NT2/D1 (cell line): ENCODE data around the gene KRTAP4-6.

Experiments used
- SUZ12 ChIP-seq: IDR thresholded peaks from 2 replicates; pipeline ENCODE4 v1.6.1; 2011; ENCODE audit not compliant: insufficient read length, insufficient read depth; ENCODE audit errors: extremely low read depth
- YY1 ChIP-seq: IDR thresholded peaks from 2 replicates; pipeline ENCODE4 v1.6.1; 2011; ENCODE audit not compliant: insufficient read length, insufficient read depth
- ZNF274 ChIP-seq: IDR thresholded peaks from 2 replicates; pipeline ENCODE4 v1.6.1; 2011; ENCODE audit warnings: mild to moderate bottlenecking, low read depth, low read length

GRCh38 chr17:41126412-41126811 is 13.9 kb downstream of the KRTAP4-6 start:
- TF ChIP-seq YY1 (no peak), ZNF274 (no peak), SUZ12 (no peak)
